GM23338 (cell line): ENCODE measurements around the gene MYOM3. TPM values are rescaled to one million over a fixed set of nuclear protein-coding genes. Genes with fewer than 3 reads are reported as not detected.

Experiments
- ATAC-seq: fragments of 200-7000 bp; cut with Tn5 transposase; 3 replicates; pipeline ENCODE4 v1.9.1; 2020
- DNase-seq: peaks from one replicate; pipeline ENCODE4 v3.0.0-alpha.2; 2015; ENCODE audit warnings: low spot score
- H2AFZ ChIP-seq: fragments of 200-600 bp; sonication (generic); 2 replicates; pipeline ENCODE4 v1.8.0; 2016; ENCODE audit warnings: antibody characterized with exemption, mild to moderate bottlenecking, moderate library complexity
- H3F3A ChIP-seq: fragments of 200-600 bp; sonication (generic); replicated peaks from 2 replicates; pipeline ENCODE4 v1.8.0; 2017; ENCODE audit warnings: antibody characterized with exemption, mixed run types, low read depth
- H3K27ac ChIP-seq: fragments of 200-600 bp; sonication (generic); 2 replicates; pipeline ENCODE4 v1.6.1; 2016; ENCODE audit warnings: low read depth
- H3K27me3 ChIP-seq: fragments of 200-600 bp; sonication (generic); 2 replicates; pipeline ENCODE4 v1.8.0; 2016; ENCODE audit warnings: mild to moderate bottlenecking, mixed run types, moderate library complexity; ENCODE audit not compliant: insufficient read depth
- H3K36me3 ChIP-seq: fragments of 200-600 bp; sonication (generic); 2 replicates; pipeline ENCODE4 v1.8.0; 2016; ENCODE audit warnings: mild to moderate bottlenecking; ENCODE audit not compliant: insufficient read depth
- H3K4me1 ChIP-seq: fragments of 200-600 bp; sonication (generic); 2 replicates; pipeline ENCODE4 v1.8.0; 2016; ENCODE audit warnings: mild to moderate bottlenecking, moderate library complexity; ENCODE audit not compliant: insufficient read depth
- H3K4me2 ChIP-seq: fragments of 200-600 bp; sonication (generic); 2 replicates; pipeline ENCODE4 v1.7.1; 2017; ENCODE audit warnings: mixed run types
- H3K4me3 ChIP-seq: fragments of 200-600 bp; sonication (generic); 2 replicates; pipeline ENCODE4 v1.6.1; 2016; ENCODE audit warnings: mixed run types
- H3K79me2 ChIP-seq: fragments of 200-600 bp; sonication (generic); replicated peaks from 2 replicates; pipeline ENCODE4 v1.8.0; 2017; ENCODE audit warnings: mild to moderate bottlenecking; ENCODE audit not compliant: insufficient read depth
- H3K9me2 ChIP-seq: fragments of 200-600 bp; sonication (generic); 2 replicates; pipeline ENCODE4 v1.8.0; 2017; ENCODE audit not compliant: insufficient read depth
- H4K20me1 ChIP-seq: fragments of 200-600 bp; sonication (generic); replicated peaks from 2 replicates; pipeline ENCODE4 v1.8.0; 2017; ENCODE audit warnings: mild to moderate bottlenecking; ENCODE audit not compliant: insufficient read depth
- H3K27ac Mint-ChIP-seq: 2 replicates; pipeline ENCODE4 v1.8.0; 2020; ENCODE audit warnings: inconsistent platforms, mild to moderate bottlenecking, moderate library complexity, mixed read lengths
- H3K27me3 Mint-ChIP-seq: 3 replicates; pipeline ENCODE4 v1.8.0; 2022; ENCODE audit warnings: low read depth, mild to moderate bottlenecking, moderate library complexity, mixed read lengths, inconsistent platforms; ENCODE audit not compliant: insufficient read depth, poor library complexity
- H3K36me3 Mint-ChIP-seq: 3 replicates; pipeline ENCODE4 v1.8.0; 2021; ENCODE audit warnings: low read depth, mild to moderate bottlenecking, inconsistent platforms, moderate library complexity, mixed read lengths
- H3K4me1 Mint-ChIP-seq: 3 replicates; pipeline ENCODE4 v1.8.0; 2020; ENCODE audit warnings: mild to moderate bottlenecking, inconsistent platforms, mixed read lengths
- H3K4me3 Mint-ChIP-seq: 3 replicates; pipeline ENCODE4 v1.8.0; 2021; ENCODE audit warnings: moderate library complexity, mild to moderate bottlenecking, inconsistent platforms, mixed read lengths
- H3K9me3 Mint-ChIP-seq: 3 replicates; pipeline ENCODE4 v1.8.0; 2020; ENCODE audit warnings: moderate library complexity, mild to moderate bottlenecking, inconsistent platforms, mixed read lengths
- CREB1 ChIP-seq: fragments of 250-450 bp; sonication (Bioruptor Pico); IDR thresholded peaks from 2 replicates; pipeline ENCODE4 v1.5.0; 2020; ENCODE audit warnings: low read depth, mild to moderate bottlenecking, moderate library complexity
- CTCF ChIP-seq, 2 experiments: fragments of 200-600 bp in 1 of 2; sonication (generic) in 1 of 2; conservative IDR thresholded peaks; 2 replicates each; pipeline versions ENCODE4 v1.5.1 to v1.6.1; 2016 to 2017; ENCODE audit warnings: antibody characterized with exemption in 2 of 2, low read depth in 2 of 2, mild to moderate bottlenecking in 2 of 2, moderate library complexity in 1 of 2
- JUNB ChIP-seq: IDR thresholded peaks from one replicate; pipeline ENCODE4 v1.6.1; 2016; ENCODE audit warnings: antibody characterized with exemption; ENCODE audit not compliant: unreplicated experiment
- POLR2AphosphoS5 ChIP-seq: IDR thresholded peaks from 2 replicates; pipeline ENCODE4 v1.6.1; 2016; ENCODE audit warnings: antibody characterized with exemption, low read depth
- STAT1 ChIP-seq: IDR thresholded peaks from one replicate; pipeline ENCODE4 v1.6.1; 2016; ENCODE audit warnings: antibody characterized with exemption; ENCODE audit not compliant: unreplicated experiment
- ZNF114 ChIP-seq: fragments of 250-450 bp; sonication (Bioruptor Pico); IDR thresholded peaks from 2 replicates; pipeline ENCODE4 v1.5.0; 2020; ENCODE audit warnings: mild to moderate bottlenecking, moderate library complexity
- ZNF462 ChIP-seq: fragments of 250-450 bp; sonication (Bioruptor Pico); IDR thresholded peaks from 2 replicates; pipeline ENCODE4 v1.5.0; 2020; ENCODE audit warnings: mild to moderate bottlenecking, moderate library complexity
- polyA plus RNA-seq: library from polyadenylated mRNA; unstranded; fragments of >200 nt; fragmentation: Nextera tagmentation; extraction: Ambion mirVana; gene quantifications from 2 replicates; pipeline ENCODE4 v1.2.1, GENCODE V29; 2016
- total RNA-seq: library from RNA; depleted of rRNA; stranded (reverse); fragments of >200 nt; shearing (Covaris generic); gene quantifications from 2 replicates; pipeline ENCODE4 v1.2.3, GENCODE V29; 2014

MYOM3 gene
- total and polyA plus RNA-seq, 2 experiments from 2014 or later = not detected

GRCh38 chr1:24020025-24020424, 91.9 kb downstream of the MYOM3 start (continued):
- TF ChIP-seq ZNF462 (CRISPR knock-in tag) = no peak
- no peak for TF ChIP-seq CREB1 (CRISPR knock-in tag)
- TF ChIP-seq JUNB = no peak
- TF ChIP-seq POLR2AphosphoS5 = no peak
- TF ChIP-seq ZNF114 (CRISPR knock-in tag) = no peak

GRCh38 chr1:24018611-24019580, 93.0 kb downstream of the MYOM3 start:
- H3K36me3 Mint-ChIP-seq = no peaks in the 10 kb centered on the region
- ATAC-seq (peak; percentile 81), DNase-seq (peak; percentile 74)
- Histone ChIP-seq H3K36me3 (no peaks in the 10 kb centered on the region), H2AFZ (peak overlapping the region; percentile 6; the same call in 1 of the 2 replicates), H3K79me2 (no peaks in the 10 kb centered on the region), H3K9me2 (0 out of 2 replicates have a peak, but pooled peaks cover 4% of the 10 kb centered on the region), H3K4me2 (no peak overlapping the region), H3K4me3 (no peak overlapping the region), H3K27ac (no peak overlapping the region), H4K20me1 (no peaks in the 10 kb centered on the region), H3F3A (no peaks in the 10 kb centered on the region), H3K27me3 (no peaks in the 10 kb centered on the region), H3K4me1 (peaks cover 16% of the 10 kb centered on the region; the same call in 1 of the 2 replicates)
- H3K27me3 Mint-ChIP-seq = peaks cover 10% of the 10 kb centered on the region
- H3K27ac Mint-ChIP-seq = no peak overlapping the region
- no peaks in the 10 kb centered on the region for H3K9me3 Mint-ChIP-seq
- peaks cover 21% of the 10 kb centered on the region for H3K4me1 Mint-ChIP-seq
- H3K4me3 Mint-ChIP-seq = no peak overlapping the region
- TF ChIP-seq STAT1 = no peak
- no peak for TF ChIP-seq CTCF (conservative IDR thresholded peaks at IDR 0.05; ENCODE audit: low read depth in 2 of 2)
